Activated T-cell treated with anti-CD3 and anti-CD28 coated beads, Interleukin-2, amount 50 U/mL, for 48 hours (primary cell): Measurements from ENCODE around the gene SYNDIG1.

Source experiments
- DNase-seq, 2 experiments: peaks; one replicate each; pipeline ENCODE4 v3.0.0-alpha.2; 2020

SYNDIG1 gene

GRCh38 chr20:24679448-24680047, 210.1 kb downstream of the SYNDIG1 start:
- no peak for DNase-seq

GRCh38 chr20:24681634-24682495, 212.4 kb downstream of the SYNDIG1 start:
- DNase-seq, result no peak

GRCh38 chr20:24682496-24682985, 213.1 kb downstream of the SYNDIG1 start:
- no peak for DNase-seq

GRCh38 chr20:24683676-24684075, 214.2 kb downstream of the SYNDIG1 start:
- DNase-seq, result no peak

GRCh38 chr20:24684421-24684871, 215.0 kb downstream of the SYNDIG1 start:
- no peak for DNase-seq

- no peak for DNase-seq
Measured at GRCh38 chr20:24684956-24685691, 215.7 kb downstream of the SYNDIG1 start.

GRCh38 chr20:24685736-24686135, 216.3 kb downstream of the SYNDIG1 start:
- DNase-seq, result no peak

- DNase-seq, result no peak
Measured at GRCh38 chr20:24686156-24686555, 216.7 kb downstream of the SYNDIG1 start.

GRCh38 chr20:24690408-24690807, 221.0 kb downstream of the SYNDIG1 start:
- DNase-seq, result peak in 1 of 2 experiments; percentile 2

GRCh38 chr20:24691901-24692351, 222.5 kb downstream of the SYNDIG1 start:
- peak in 1 of 2 experiments; percentile 3 for DNase-seq

- peak in 1 of 2 experiments; percentile 5 for DNase-seq
Measured at GRCh38 chr20:24692446-24693200, 223.2 kb downstream of the SYNDIG1 start.

- peak in 1 of 2 experiments; percentile 6 for DNase-seq
Measured at GRCh38 chr20:24693466-24694156, 224.2 kb downstream of the SYNDIG1 start.

- no peak for DNase-seq
Measured at GRCh38 chr20:24694157-24694726, 224.8 kb downstream of the SYNDIG1 start.

GRCh38 chr20:24694727-24695528, 225.5 kb downstream of the SYNDIG1 start:
- no peak for DNase-seq

GRCh38 chr20:24695529-24696225, 226.2 kb downstream of the SYNDIG1 start:
- no peak for DNase-seq

- no peak for DNase-seq
Measured at GRCh38 chr20:24696396-24696795, 227.0 kb downstream of the SYNDIG1 start.

GRCh38 chr20:24697411-24697810, 228.0 kb downstream of the SYNDIG1 start:
- no peak for DNase-seq

GRCh38 chr20:24698189-24698588, 228.8 kb downstream of the SYNDIG1 start:
- DNase-seq, result peak in 1 of 2 experiments; percentile 7

- peak in 1 of 2 experiments; percentile 6 for DNase-seq
Measured at GRCh38 chr20:24698706-24699206, 229.3 kb downstream of the SYNDIG1 start.
